Lung (tissue), 16 donors: ENCODE data around the gene CD109. TPM values are rescaled to one million over a fixed set of nuclear protein-coding genes. Genes with fewer than 3 reads are reported as not detected.

ENCODE experiments used
- ATAC-seq: fragments of 200-7000 bp; cut with Tn5 transposase; one replicate; pipeline ENCODE4 v1.9.1; 2020; ENCODE audit warnings: moderate number of reproducible peaks; ENCODE audit not compliant: insufficient read depth, low FRiP score
- DNase-seq, 3 donors: peaks; one replicate each; pipeline ENCODE4 v3.0.0-alpha.2; 2013 to 2017
- H3K27ac ChIP-seq, 2 donors: one replicate each; pipeline ENCODE4 v1.5.1; 2013; ENCODE audit warnings: mild to moderate bottlenecking in 2 of 2, moderate library complexity in 2 of 2, control low read depth in 1 of 2, inconsistent platforms in 1 of 2, low read depth in 1 of 2, low read length in 1 of 2
- H3K27me3 ChIP-seq, 3 donors: one replicate each; pipeline ENCODE4 v1.5.1; 2013; ENCODE audit warnings: low read length in 2 of 3; ENCODE audit not compliant: control insufficient read depth in 3 of 3, insufficient read depth in 3 of 3
- H3K36me3 ChIP-seq, 4 donors: one replicate each; pipeline ENCODE4 v1.5.1; 2013; ENCODE audit warnings: low read length in 4 of 4, mild to moderate bottlenecking in 1 of 4, moderate library complexity in 1 of 4; ENCODE audit not compliant: control insufficient read depth in 4 of 4, insufficient read depth in 4 of 4
- H3K4me1 ChIP-seq, 5 donors: one replicate each; pipeline ENCODE4 v1.5.1; 2013; ENCODE audit warnings: low read length in 5 of 5, mild to moderate bottlenecking in 2 of 5, moderate library complexity in 1 of 5; ENCODE audit not compliant: control insufficient read depth in 5 of 5, insufficient read depth in 5 of 5
- H3K4me3 ChIP-seq: one replicate; pipeline ENCODE4 v1.5.1; 2013; ENCODE audit warnings: mild to moderate bottlenecking, control low read depth, moderate library complexity
- H3K9ac ChIP-seq, 2 donors: one replicate each; pipeline ENCODE4 v1.5.1; 2013; ENCODE audit warnings: low read length in 2 of 2, control low read depth in 1 of 2; ENCODE audit not compliant: insufficient read depth in 1 of 2
- H3K9me3 ChIP-seq, 4 donors: one replicate each; pipeline ENCODE4 v1.5.1; 2013; ENCODE audit warnings: low read length in 3 of 4, mild to moderate bottlenecking in 1 of 4, moderate library complexity in 1 of 4; ENCODE audit not compliant: control insufficient read depth in 4 of 4, insufficient read depth in 3 of 4
- CTCF ChIP-seq: IDR thresholded peaks from 2 replicates; pipeline ENCODE4 v1.5.1; 2012; ENCODE audit warnings: mild to moderate bottlenecking; ENCODE audit errors: control extremely low read depth, extremely low read depth
- WGBS, 2 donors: extraction: QIAGEN DNeasy Blood & Tissue Kit; methylation state at CpG; one replicate each; pipeline ENCODE4 v1.1.7; 2013; 5-methylcytosine and 5-hydroxymethylcytosine counted together
- long read RNA-seq, 5 donors: transcript quantifications; one replicate each; lab custom pipeline, GENCODE V29; 2026
- polyA plus RNA-seq, 2 donors: library from polyadenylated mRNA; stranded (reverse); fragments of 200-250 nt; gene quantifications; one replicate each; pipeline ENCODE4 v1.2.1, GENCODE V29; 2013
- total RNA-seq, 2 donors: library from RNA; depleted of rRNA in 1 of 2; stranded (reverse); fragments of >200 nt in 1 of 2; gene quantifications; one replicate each; pipeline ENCODE4 v1.2.1, GENCODE V29; 2014 to 2021
- donor health status: control.
- donor health status: control.
- donor health status: Bipolar disorder and iron deficiency.
- donor health status: healthy.
- donor health status: DM: yes; HTN: yes; CAD: no.

The CD109 gene
- total RNA-seq = 10 to 100 TPM; 21.2 to 48.5 TPM
- polyA plus RNA-seq = 1 to 10 TPM; 2.1 to 2.3 TPM
- long read RNA-seq, donor 1, full-length matches to known transcripts = 1 of 1 reads
- long read RNA-seq, donor 1, partial matches to known transcripts = 0 of 1 reads
- long read RNA-seq, donor 1, other reads (novel, unspliced or antisense) = 0 of 1 reads
- long read RNA-seq, donor 2, full-length matches to known transcripts = 1 of 1 reads
- long read RNA-seq, donor 2, partial matches to known transcripts = 0 of 1 reads
- long read RNA-seq, donor 2, other reads (novel, unspliced or antisense) = 0 of 1 reads
- long read RNA-seq, donor 3, full-length matches to known transcripts = 1 of 1 reads
- long read RNA-seq, donor 3, partial matches to known transcripts = 0 of 1 reads
- long read RNA-seq, donor 3, other reads (novel, unspliced or antisense) = 0 of 1 reads
- long read RNA-seq, donor 4 = 0 reads
- long read RNA-seq, donor 5, partial matches to known transcripts = 24 of 24 reads
- long read RNA-seq, donor 5, other reads (novel, unspliced or antisense) = 0 of 24 reads

GRCh38 chr6:73695619-73696421, at the start of gene CD109:
CD109 (plus strand) TSS chr6:73696203; CDS start chr6:73696216, 13 bp downstream.
- peak; percentile 73 for ATAC-seq
- Histone ChIP-seq H3K9me3 (peaks cover 0 to 4% (median 0%) of the 10 kb centered on the region in 4 donors), H3K9ac (peak within 1 kb of the TSS; percentile 59 to 65), H3K27me3 (no peaks in the 10 kb centered on the region), H3K27ac (peak within 1 kb of the TSS; percentile 80 to 87), H3K4me1 (peaks cover 0 to 17% (median 2%) of the 10 kb centered on the region in 5 donors), H3K4me3 (peak within 1 kb of the TSS; percentile 62), H3K36me3 (peaks cover 0 to 3% (median 0%) of the 10 kb centered on the region in 4 donors)
- WGBS, 2 donors = 3 to 4% methylated on average over 61 of the region's 61 CpGs
- no peak for TF ChIP-seq CTCF
- DNase-seq = peak; percentile 69 to 84 (median 81)

- TF ChIP-seq CTCF = no peak
- Histone ChIP-seq H3K4me3 (no peak overlapping the region), H3K36me3 (peaks cover 0 to 7% (median 0%) of the 10 kb centered on the region in 4 donors), H3K27ac (no peak overlapping the region), H3K4me1 (peaks cover 0 to 4% (median 0%) of the 10 kb centered on the region in 5 donors), H3K27me3 (no peaks in the 10 kb centered on the region), H3K9me3 (no peaks in the 10 kb centered on the region), H3K9ac (no peak overlapping the region)
- DNase-seq = no peak
- no peak for ATAC-seq
Observed at GRCh38 chr6:73648166-73648565, 47.8 kb upstream of the CD109 start.

- peaks cover 0 to 7% (median 0%) of the 10 kb centered on the region in 4 donors for H3K36me3 ChIP-seq
- no peak for DNase-seq
- H3K4me1 ChIP-seq = peaks cover 0 to 7% (median 0%) of the 10 kb centered on the region in 5 donors
- no peak overlapping the region for H3K27ac ChIP-seq
- H3K27me3 ChIP-seq = no peaks in the 10 kb centered on the region
- H3K9me3 ChIP-seq = no peaks in the 10 kb centered on the region
- WGBS, 2 donors = 70 to 81% methylated on average over 4 of the region's 4 CpGs
- H3K4me3 ChIP-seq = no peak overlapping the region
- no peak for ATAC-seq
- no peak for TF ChIP-seq CTCF
- H3K9ac ChIP-seq = no peak overlapping the region
Observed at GRCh38 chr6:73649783-73650182, 46.2 kb upstream of the CD109 start.
